Hindlimb muscle (tissue), 1 donor: ENCODE measurements around the gene MLLT10. TPM values are rescaled to one million over a fixed set of nuclear protein-coding genes. Genes with fewer than 3 reads are reported as not detected.
"Not testable (repeated sequence)": the region's sequence is repeated elsewhere in the genome, so short reads cannot be mapped to it uniquely, and the experiment has no call there.

ENCODE experiments used
- DNase-seq: peaks from one replicate; pipeline ENCODE4 v3.0.0-alpha.2; 2013
- polyA plus RNA-seq: library from polyadenylated mRNA; unstranded; fragments of 120-200 nt; gene quantifications from one replicate; pipeline ENCODE4 v1.2.1, GENCODE V29; 2013; ENCODE audit not compliant: insufficient read length

The MLLT10 gene
- polyA plus RNA-seq, 1 donor, result 27.0 TPM

DNA sequence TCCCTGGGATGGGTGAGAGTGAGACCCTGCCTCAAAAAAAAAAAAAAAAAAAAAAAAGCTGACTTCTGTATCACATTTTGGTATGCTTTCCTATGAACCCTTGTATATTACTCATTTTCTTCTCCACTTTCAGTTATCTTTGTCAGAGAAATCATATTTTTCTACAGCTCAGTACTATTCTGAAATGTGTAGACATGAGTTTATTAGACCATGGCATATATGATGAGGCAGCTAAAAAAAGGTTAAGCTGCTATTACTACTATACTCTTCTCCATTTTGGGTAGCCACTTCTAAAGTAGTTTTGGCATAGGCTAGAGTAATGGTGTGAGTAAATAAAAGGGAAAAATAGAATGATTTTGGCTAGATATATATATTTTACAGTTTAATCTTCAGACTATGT lies 53.4 kb downstream of the MLLT10 start:
- DNase-seq, result no peak

DNA sequence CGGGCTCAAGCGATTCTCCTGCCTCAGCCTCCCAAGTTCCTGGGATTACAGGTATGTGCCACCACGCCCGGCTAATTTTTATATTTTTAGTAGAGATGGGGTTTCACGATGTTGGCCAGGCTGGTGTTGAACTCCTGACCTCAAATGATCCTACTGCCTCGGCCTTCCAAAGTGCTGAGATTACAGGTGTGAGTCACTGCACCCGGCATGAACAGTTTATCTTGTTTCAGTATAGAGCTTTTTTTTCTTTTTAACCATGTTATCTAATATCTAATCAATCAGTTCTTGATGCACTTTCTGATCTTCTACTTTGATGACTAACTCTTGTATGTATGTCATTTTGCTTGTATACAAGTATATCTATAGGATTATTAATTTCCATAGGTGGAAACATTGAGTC lies 54.1 kb downstream of the MLLT10 start:
- DNase-seq, result not testable (repeated sequence)

DNA sequence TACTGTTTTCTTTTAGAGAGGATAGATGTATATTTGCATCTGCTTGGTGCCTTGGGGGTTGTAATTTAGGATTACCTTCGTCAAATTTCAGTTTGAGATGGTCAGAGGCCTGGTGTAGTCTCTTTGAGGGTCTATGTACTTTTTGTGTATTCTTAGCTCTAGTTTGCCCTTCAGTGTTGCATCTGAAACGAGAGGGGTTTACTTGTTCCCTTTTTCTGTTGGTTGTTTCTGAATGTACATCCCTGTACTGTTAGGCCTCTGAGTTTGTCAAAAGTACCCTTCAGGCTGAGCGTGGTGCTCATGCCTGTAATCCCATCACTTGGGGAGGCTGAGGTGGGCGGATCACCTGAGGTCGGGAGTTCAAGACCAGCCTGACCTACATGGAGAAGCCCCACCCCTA lies 60.0 kb downstream of the MLLT10 start:
- no peak for DNase-seq

DNA sequence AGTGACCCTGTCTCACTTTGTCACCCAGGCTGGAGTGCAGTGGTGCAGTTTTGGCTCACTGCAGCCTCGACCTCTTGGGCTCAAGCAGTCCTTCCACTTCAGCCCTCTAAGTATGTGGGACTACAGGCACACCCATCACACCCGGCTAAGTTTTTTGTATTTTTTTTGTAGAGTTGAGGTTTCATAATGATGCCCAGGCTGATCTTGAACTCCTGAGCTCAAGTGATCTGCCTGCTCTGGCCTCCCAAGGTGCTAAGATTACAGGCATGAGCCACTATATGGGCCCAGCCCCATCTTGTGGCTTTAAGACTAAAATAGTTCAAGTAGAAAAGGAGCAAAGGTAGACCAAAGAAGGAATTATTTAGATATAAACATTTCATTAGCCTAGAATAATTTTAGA lies 65.5 kb downstream of the MLLT10 start:
- DNase-seq, result no peak

DNA sequence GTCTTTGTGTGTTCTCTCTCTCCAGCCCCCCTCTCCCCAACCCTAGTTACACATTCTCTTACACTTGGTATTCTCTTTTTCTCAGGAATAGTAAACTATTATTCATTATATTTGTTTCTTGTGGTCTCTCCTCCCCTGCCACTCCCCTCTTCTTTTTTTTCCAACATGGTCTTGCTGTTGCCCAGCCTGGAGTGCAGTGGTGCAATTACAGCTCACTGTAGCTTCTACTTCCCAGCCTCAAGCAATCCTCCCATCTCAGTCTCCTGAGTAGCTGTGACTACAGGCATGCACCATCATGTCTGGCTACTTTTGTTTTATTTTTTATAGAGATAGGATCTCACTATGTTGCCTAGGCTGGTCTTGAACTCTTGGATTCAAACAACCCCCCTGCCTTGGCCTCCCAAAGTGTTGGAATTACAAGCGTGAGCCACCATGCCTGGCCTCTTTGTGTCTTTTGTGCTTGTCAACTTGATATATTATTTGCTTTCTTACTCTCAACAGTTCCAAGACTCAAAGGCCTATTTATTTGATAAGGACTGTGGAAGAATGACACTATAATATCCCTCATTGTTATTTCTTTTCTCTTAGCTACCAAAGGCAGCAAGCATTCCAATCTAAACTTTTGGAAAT lies 66.9 kb downstream of the MLLT10 start:
- no peak for DNase-seq

DNA sequence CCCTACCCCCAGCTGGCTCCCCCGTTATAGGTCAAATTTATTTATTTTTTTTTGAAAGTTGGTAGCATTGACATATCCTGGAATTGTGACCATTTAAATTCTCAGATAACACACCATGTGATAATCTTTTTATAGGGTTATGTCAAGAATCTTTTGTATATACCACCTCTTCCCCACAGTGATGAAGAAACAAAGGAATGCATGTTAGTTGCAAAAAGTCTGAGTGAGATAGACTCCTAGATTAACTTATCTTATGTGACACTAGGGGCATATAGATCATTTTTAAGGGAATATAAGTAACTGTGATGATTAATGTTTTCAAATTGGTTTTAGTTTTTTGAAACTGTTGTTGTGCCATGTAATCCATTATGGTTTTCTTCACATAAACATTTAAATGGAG lies 68.3 kb downstream of the MLLT10 start:
- DNase-seq, result no peak

DNA sequence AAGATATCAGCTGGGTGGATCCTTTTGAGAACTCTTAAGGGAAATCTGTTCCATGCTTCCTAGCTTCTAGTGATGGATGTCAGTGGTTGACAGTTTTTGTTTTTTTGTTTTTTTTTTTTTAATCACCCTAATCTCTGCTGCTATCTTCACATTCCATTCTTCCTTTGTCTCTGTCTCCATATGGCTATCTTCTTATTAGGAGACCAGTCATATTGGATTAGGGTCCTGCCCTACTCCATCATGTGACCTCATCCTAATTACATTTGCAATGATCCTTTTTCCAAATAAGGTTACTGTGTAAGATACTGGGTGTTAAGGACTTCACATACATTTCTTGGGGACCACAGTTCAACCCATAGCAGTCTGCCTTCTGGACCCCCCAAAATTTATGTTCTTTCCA lies 69.7 kb downstream of the MLLT10 start:
- DNase-seq, result no peak

DNA sequence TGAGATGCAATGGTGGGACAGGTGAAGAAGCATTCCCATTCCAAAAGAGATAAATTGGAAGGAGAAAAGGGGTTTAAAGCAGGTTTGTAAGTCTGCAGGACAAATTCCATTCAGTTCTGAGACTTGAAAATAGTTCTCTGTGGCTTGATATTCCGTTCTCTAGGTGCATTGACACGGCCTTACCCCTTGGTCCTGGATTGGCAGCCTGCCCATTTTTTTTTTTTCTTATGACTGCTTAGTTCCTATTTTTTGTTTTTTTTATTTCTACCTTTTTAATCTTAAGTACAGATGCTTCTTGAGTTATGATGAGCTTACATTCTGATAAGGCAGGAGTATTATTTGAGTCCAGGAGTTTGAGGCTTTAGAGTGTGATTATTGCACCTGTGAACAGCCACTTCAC lies 70.6 kb downstream of the MLLT10 start:
- no peak for DNase-seq

DNA sequence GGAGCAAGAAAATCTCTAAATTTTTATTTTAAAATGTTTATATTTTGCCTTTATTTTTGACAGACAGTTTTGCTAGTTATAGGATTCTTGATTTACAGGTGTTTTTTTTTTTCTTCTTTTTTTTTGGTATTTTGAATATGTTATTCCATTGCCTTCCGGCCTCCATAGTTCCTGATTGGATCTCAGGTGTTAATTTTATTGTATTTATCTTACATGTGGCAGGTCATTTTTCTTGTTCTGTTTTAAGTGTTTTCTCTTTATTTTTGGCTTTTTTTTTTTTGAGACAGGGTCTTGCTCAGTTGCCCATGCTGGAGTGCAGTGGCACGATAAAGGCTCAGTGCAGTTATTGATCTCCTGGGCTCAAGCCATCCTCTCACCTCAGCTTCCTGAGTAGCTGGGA lies 73.9 kb downstream of the MLLT10 start:
- no peak for DNase-seq

DNA sequence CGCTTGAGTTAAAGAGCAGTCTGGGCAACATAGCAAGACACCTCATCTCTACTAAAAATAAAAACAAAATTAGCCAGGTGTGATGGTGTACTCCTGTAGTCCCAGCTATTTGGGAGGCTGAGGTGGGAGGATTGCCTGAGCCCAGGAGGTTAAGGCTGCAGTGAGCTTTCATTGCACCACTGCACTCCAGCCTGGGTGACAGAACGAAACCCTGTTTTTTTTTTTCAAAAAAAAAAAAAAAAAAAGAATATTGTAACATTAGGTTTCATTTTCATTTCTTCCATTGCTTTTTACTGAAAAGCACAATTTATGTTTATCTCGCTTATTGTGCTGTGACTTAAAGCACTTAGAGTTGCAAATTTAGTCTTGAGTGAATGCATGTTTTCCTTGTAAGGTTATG lies 80.0 kb downstream of the MLLT10 start:
- no peak for DNase-seq

DNA sequence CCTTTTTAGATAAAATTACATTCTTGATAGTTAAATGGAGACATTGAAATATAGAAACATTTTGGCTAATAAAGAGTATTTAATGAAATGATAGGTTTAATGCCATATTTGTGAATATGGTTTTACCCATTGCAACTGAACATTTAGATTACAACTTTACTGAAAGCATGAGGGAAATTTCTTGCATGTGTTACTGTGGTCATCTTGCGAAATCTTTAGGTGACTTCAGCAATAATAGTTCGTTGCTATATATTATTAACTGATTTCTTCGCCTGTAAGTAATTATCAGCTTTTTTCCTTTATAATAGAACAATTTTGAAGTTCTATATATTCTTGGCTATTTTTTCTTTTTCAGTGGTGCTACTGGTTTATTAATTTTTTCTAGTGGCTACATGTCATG lies 83.2 kb downstream of the MLLT10 start:
- no peak for DNase-seq

DNA sequence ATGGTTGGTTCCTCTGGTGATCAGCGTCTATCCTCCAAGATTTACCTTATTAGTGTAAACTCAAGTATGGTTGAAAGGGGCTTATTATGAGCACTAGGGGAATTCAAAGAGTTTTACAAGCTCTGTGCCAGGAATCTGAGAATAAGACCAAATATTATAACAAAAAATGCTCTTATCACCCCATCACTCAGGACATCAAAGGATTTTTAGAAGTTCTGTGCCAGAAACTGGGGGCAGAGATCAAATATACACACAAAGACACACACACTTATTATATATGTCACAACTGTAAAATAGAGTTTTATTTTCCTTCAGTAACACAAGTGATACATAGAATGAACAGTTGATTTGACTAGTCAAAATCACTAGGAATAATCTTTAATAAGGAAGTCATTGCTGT lies 89.3 kb downstream of the MLLT10 start:
- DNase-seq, result no peak

DNA sequence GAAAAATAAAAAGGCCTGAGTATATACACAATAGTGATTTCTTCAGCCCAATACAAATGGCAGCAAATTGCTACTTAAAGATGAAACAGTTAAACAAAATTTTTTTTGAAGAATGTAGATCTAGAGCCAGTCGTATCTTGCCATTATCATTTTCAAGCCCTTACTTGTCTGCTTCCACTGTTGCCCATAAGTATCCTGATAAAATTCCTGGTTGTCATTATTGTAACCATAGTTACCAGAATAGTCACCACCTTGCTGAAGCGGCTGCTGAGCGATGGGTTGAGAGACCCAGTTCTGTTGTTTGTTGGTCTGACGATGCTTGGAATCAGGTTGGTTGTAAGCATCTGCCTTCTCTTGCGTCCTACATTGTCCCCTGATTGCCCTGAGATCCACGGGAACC lies 90.4 kb downstream of the MLLT10 start:
- DNase-seq, result not testable (repeated sequence)

DNA sequence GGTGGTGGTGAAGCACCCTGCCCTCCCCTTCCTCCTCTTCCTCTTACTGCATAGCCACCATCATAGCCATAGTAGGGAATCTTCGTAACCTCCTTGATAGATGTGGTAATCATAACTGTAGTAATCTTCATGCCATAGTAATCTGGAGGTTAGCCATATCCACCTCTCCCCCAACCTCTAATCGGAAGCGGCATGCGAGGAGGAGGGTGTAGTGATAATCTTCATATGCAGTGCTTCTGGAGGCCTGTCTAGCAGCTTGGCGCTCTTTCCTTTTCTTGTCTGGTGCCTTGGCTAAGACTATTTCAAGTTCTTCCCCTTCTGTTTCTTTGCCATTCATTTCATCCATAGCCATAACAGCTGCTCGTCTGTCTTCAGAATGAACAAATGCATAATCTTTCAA lies 90.9 kb downstream of the MLLT10 start:
- DNase-seq, result no peak

DNA sequence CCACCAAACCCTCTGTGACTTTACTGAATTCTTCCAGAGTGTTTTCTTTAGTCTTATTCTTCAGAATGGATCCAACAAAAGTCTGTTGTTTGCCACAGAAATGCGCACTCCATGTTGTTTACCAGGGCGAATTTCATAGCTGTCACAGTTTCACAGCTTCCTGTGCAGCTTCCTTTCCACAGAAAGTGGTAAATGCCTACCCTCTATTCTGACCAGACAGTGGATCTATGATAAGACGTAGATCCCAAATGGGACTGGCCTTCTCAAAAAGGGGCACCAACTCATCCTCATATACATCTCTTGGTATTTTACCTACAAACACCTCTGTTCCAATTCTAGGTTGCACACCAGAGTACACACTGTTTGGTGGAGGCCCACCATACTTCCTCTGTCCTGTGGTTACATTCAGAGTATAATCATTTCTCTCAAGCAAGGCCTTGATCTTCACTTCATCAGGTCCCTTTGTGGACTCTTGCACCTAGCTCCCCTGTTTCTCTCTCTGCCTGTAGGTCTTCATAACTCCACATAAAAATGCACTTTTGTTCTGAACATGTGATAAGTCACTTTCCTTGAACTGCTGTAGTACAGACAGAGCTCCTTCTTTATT lies 91.7 kb downstream of the MLLT10 start:
- DNase-seq, result no peak

DNA sequence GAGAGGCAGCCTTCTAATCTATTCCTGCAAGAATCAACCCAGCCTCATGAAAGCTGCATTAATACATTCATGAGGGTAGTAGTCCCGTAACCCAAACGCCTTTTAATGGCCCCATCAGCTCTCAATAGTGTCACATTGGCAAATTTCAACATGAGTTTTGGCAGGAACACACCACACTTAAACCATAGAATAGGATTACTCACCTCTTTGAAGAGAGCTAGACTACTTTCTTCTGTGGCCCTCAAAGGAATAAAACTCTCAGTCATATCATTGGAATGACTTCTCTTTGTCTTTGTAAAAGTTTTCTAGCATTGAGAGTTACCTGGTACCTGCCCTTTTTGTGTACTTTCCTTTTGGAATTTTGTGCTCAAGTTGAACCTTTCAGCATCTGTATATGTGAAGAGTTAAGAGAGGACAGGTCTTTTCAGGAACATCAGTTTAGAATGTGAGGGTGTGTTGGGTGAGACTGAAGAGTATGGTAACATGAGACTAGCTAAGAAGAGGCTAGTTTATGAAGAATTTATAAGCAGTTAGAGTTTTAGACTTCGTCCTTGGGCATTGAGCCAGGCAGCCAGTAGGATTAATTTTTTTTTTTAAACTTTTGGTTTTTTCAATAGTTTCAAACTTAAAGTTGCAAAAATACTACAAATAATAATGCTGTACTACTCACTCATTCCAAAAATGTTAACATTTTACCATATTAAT lies 92.6 kb downstream of the MLLT10 start:
- no peak for DNase-seq

DNA sequence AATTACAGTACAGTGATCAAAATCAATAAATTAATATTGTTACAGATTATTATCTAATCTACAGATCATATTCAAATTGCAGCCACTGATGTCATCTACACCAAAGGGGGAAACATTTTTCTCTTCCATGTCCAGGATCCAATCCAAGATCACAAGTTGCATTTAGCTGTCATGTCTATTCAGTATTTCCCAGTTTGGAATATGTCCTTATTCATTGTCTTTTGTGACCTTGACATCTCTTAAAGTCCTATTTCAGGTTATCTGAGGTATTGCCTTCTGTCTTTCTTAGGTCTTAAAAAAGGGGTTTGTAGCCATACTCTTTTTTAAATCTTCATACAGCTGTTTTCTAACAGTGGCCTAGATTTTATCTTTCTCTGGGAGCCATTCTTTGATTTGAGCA lies 93.3 kb downstream of the MLLT10 start:
- no peak for DNase-seq

DNA sequence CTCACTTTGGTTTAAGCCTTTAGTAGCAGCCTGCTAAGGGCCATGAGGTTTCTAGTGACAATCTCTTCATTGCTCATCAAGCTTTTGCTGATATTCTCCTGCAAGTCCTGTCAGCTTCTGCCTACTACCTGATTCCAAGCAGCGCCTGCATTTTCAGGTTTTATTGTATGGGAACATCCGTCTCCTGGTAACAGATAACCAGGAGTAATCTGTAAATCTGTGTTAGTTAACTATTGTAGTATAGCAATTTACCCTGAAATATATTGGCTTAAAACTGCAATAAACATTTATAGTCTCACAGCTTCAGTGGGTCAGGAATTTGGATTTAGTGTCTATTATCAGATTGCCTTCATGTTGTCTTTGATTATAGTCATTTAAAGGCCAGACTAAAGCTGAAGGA lies 94.0 kb downstream of the MLLT10 start:
- DNase-seq, result no peak

DNA sequence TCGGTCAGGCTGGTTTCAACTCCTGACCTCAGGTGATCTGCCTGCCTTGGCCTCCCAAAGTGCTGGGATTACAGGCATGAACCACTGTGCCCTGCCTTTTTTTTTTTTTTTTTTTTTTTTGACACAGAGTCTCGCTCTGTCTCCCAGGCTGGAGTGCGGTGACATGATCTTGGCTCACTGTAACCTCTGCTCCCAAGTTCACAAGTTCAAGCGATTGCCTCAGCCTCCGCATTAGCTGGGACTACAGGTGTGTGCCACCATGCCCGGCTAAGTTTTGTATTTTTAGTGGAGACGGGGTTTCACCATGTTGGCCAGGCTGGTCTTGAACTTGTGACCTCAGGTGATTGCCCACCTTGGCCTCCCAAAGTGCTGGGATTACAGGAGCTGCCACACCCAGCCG lies 94.6 kb downstream of the MLLT10 start:
- DNase-seq, result not testable (repeated sequence)

DNA sequence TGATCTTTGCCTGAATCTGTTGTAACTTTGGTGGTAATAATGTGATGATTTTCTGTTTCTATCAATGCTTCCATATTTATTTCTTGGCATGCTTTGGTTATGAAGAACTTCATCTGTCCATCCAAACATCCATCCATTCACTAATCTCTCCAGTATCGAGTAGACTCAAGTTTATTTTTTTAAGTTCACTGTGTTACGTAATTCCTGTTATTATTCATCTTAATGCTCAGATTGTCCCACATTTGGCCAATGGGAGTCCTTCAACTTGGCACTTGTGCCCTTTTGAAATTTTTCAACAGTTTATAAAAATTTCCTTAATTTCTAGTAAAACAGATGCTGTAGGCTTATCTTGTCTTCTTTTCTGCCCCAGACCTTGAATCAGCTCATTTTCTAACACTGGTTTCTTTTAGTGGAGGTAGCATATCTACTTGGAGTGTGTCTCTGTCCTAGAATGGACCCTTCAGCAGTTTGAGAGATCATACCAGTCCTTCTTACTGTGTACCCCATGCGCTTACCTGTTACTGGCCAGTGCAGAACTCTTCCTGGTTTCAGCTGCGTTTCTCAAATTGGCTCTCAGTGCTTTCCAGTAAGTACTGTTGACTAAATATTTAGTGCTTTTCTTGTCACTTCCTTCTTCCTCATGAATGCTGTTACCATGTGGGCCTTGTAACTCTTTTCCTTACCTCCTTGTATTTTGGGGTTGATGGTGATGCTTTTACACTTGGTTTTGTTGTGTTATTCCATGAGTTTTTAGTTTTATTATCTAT lies 100.8 kb downstream of the MLLT10 start:
- DNase-seq, result no peak

DNA sequence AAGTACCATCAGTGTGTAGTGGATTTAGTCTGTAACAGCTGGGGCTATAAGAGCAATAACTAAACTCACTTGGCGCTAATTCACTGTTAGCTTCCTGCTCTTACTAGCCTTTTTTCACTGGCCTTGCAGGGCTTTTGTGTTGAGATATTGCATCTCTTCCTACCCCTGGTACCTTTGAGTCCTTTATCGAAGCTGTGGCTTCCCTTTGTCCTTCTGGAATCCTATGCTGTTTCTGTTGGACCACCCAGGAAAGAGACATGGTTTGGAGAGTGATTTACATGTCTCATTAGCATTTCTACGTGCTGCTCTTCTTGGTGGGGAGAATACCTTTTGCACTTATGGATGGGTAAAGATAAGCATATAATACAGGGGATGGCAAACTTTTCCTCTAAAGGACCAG lies 103.8 kb downstream of the MLLT10 start:
- no peak for DNase-seq

DNA sequence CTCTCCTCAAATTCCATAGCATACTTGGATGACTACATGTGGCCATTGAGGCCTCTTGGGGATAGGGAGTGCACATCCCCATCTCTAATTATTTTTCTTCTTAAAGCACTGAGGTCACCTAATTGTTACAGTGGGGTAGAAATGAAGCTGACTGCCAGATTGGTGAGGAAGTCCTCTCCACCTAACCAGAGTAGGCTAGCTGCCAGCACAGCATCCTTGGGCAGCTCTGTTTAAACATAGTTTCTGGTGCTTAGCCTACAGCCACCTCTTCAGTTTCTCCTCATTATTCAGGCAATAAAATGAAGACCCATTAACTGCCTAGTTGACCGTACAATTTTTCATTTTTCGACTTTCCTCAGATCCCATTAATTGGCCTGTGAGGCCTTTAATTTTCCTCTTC lies 104.6 kb downstream of the MLLT10 start:
- no peak for DNase-seq

DNA sequence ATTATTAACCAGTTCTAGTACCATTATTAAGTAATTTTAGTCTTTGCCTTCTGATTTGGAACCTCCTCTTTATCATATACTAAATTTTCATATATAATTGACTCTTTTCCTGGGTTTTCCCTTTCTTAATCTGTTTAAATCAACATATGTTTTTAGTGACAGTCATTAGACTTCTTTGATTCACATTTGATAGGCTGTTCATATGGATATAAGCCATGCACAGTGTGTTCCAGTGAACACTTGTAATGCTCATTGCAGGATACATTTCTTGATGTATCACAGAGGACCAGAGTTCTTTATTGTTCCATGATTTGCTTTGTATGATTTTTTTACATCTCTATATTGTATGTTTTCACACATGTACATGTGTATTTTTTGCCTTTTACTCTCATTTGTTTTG lies 114.0 kb downstream of the MLLT10 start:
- DNase-seq, result no peak

DNA sequence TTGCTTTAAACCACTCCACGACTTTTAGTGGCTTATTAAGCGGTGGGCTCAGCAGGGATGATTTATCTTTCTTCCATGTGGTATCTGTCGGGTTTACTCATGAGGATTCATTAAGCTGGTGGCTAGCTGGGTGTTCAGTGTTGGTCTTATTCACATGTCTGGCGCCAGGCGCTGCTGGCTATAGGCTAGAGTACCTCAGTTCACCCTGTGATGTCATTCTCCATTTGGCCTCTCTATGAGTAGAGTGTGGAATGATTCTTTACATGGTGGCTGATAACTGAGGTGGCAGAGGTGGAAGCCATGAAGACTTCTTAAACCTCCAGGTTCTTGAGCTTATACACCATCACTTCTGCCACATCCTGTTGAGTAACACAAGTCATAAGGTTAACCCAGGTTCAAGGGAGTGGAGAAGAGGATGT lies 115.4 kb downstream of the MLLT10 start:
- DNase-seq, result no peak
